T-cell (primary cell): ENCODE results near the gene PTDSS2. TPM values are rescaled to one million over a fixed set of nuclear protein-coding genes. Genes with fewer than 3 reads are reported as not detected.
A peak's percentile ranks its signal among the peaks of the same experiment; 100 is the strongest.
"Not testable (repeated sequence)": the region's sequence is repeated elsewhere in the genome, so short reads cannot be mapped to it uniquely, and the experiment has no call there.

Experiments
- ATAC-seq, 4 experiments: fragments of 200-7000 bp in 3 of 4; fragments of 150-1000 bp in 1 of 4; cut with Tn5 transposase; replicated peaks in 1 of 4; 1 replicate in 3 of 4; 2 replicates in 1 of 4; pipeline ENCODE4 v1.10.0; 2021; ENCODE audit warnings: moderate library complexity in 3 of 4, mild to moderate bottlenecking in 2 of 4, moderate number of reproducible peaks in 1 of 4
- CTCF ChIA-PET, 2 donors: fragments of 300-600 bp; sonication (Branson Sonifier 250); formaldehyde crosslinking; loops; one replicate each; lab custom pipeline; 2022; ENCODE audit warnings: antibody characterized with exemption in 2 of 2; lab: Charles Lee
- POLR2A ChIA-PET, 2 donors: fragments of 300-600 bp; sonication (Branson Sonifier 250); formaldehyde crosslinking; loops; one replicate each; lab custom pipeline; 2022; ENCODE audit warnings: antibody characterized with exemption in 2 of 2; lab: Charles Lee
- DNase-seq, 35 experiments: peaks; one replicate each; pipeline versions ENCODE4 v3.0.0 to v3.0.0-alpha.2; 2013 to 2023
- H3K27ac ChIP-seq: one replicate; pipeline ENCODE4 v1.5.1; 2013; ENCODE audit warnings: low read length
- H3K27me3 ChIP-seq, 2 experiments: replicated peaks in 1 of 2; 1 replicate in 1 of 2; 2 replicates in 1 of 2; pipeline versions ENCODE4 v1.6.1 to v1.7.0; 2013; ENCODE audit warnings: low read length in 1 of 2, mixed read lengths in 1 of 2; ENCODE audit not compliant: control insufficient read depth in 2 of 2, insufficient read depth in 2 of 2; ENCODE audit errors: extremely low read depth in 1 of 2
- H3K36me3 ChIP-seq, 2 donors: 1 replicate in 1 of 2; 2 replicates in 1 of 2; pipeline versions ENCODE4 v1.6.1 to v1.7.0; 2013; ENCODE audit warnings: low read length in 1 of 2; ENCODE audit not compliant: control insufficient read depth in 2 of 2, insufficient read depth in 1 of 2; ENCODE audit errors: extremely low read depth in 1 of 2
- H3K4me1 ChIP-seq, 2 experiments: 1 replicate in 1 of 2; 2 replicates in 1 of 2; pipeline versions ENCODE4 v1.6.1 to v1.7.0; 2013; ENCODE audit warnings: low read length in 2 of 2, mixed read lengths in 1 of 2; ENCODE audit not compliant: insufficient read depth in 2 of 2, control insufficient read depth in 1 of 2; ENCODE audit errors: extremely low read depth in 1 of 2
- H3K4me3 ChIP-seq, 2 donors: 1 replicate in 1 of 2; 2 replicates in 1 of 2; pipeline versions ENCODE4 v1.5.1 to v1.7.0; 2013; ENCODE audit warnings: mild to moderate bottlenecking in 2 of 2, low read length in 1 of 2, moderate library complexity in 1 of 2; ENCODE audit not compliant: control insufficient read depth in 1 of 2; ENCODE audit errors: extremely low read depth in 1 of 2
- H3K9me3 ChIP-seq: 2 replicates; pipeline ENCODE4 v1.7.0; 2013
- H3K27ac Mint-ChIP-seq, 2 donors: one replicate each; pipeline ENCODE4 v1.8.0; 2020 to 2021; ENCODE audit warnings: mild to moderate bottlenecking in 2 of 2, mixed read lengths in 2 of 2
- H3K27me3 Mint-ChIP-seq, 2 donors: one replicate each; pipeline ENCODE4 v1.8.0; 2021 to 2022; ENCODE audit warnings: mixed read lengths in 2 of 2
- H3K36me3 Mint-ChIP-seq: one replicate; pipeline ENCODE4 v1.8.0; 2021; ENCODE audit warnings: mixed read lengths
- H3K4me1 Mint-ChIP-seq, 3 donors: one replicate each; pipeline ENCODE4 v1.8.0; 2020 to 2022; ENCODE audit warnings: mixed read lengths in 3 of 3, mild to moderate bottlenecking in 1 of 3
- H3K4me3 Mint-ChIP-seq, 3 donors: one replicate each; pipeline ENCODE4 v1.8.0; 2020 to 2022; ENCODE audit warnings: mild to moderate bottlenecking in 3 of 3, mixed read lengths in 3 of 3, moderate library complexity in 3 of 3
- H3K9me3 Mint-ChIP-seq, 3 donors: one replicate each; pipeline ENCODE4 v1.8.0; 2020 to 2022; ENCODE audit warnings: mixed read lengths in 3 of 3
- WGBS: methylation state at CpG from one replicate; pipeline ENCODE4 v1.1.5; 2013; ENCODE audit warnings: missing lambda C conversion rate; ENCODE audit not compliant: insufficient coverage; 5-methylcytosine and 5-hydroxymethylcytosine counted together
- total RNA-seq, 35 experiments: library from RNA in 6 of 35; stranded (reverse) in 6 of 35; fragments of 120-200 nt in 1 of 35; gene quantifications; one replicate each; pipeline versions ENCODE4 v1.2.1 to v1.2.4 and lab custom pipeline; 2013 to 2026

Gene PTDSS2
- total RNA-seq, 5 donors from 2014 or later (not counting 1 experiment from before 2014, with no cell fraction given): 22.4 to 33.5 (median 28.7) TPM

DNA sequence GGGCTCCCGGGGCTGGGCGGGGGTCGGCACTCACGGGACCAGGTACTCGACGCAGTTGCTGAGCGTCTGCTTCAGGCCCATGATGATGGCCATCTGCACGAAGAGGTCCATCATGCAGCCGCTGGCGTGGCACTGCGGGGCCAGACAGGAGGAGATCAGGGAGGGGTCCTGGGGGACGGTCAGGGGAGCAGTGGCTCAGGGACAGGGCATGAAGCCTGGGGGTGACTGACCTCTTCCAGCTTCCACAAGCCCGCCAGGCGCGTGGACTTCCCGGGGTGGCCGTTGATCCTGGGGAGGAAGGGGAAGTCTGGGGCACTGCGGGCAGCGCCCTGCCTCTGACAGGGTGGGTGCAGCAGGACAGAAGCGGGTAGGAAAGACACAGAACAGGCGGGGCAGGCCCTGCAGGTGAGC is 29.2 kb upstream of the PTDSS2 start:
- Histone ChIP-seq H3K4me3 (no peak overlapping the region), H3K27me3 (no peaks in the 10 kb centered on the region), H3K9me3 (no peaks in the 10 kb centered on the region), H3K36me3 (no peaks in the 10 kb centered on the region), H3K4me1 (peaks cover 0 to 12% of the 10 kb centered on the region in 2 experiments), H3K27ac (no peak overlapping the region)
- no peak overlapping the region for H3K27ac Mint-ChIP-seq
- no peak overlapping the region for H3K4me3 Mint-ChIP-seq
- H3K4me1 Mint-ChIP-seq: peaks cover 0 to 7% (median 4%) of the 10 kb centered on the region in 3 donors
- POLR2A ChIA-PET: no interaction called here
- peak in 2 of 35 experiments; percentile 0 to 19 for DNase-seq
- no peaks in the 10 kb centered on the region for H3K27me3 Mint-ChIP-seq
- H3K36me3 Mint-ChIP-seq: peaks cover 10% of the 10 kb centered on the region
- CTCF ChIA-PET: no interaction called here
- WGBS: 97% methylated on average over 19 of the region's 21 CpGs
- no peaks in the 10 kb centered on the region for H3K9me3 Mint-ChIP-seq
- ATAC-seq: no peak

DNA sequence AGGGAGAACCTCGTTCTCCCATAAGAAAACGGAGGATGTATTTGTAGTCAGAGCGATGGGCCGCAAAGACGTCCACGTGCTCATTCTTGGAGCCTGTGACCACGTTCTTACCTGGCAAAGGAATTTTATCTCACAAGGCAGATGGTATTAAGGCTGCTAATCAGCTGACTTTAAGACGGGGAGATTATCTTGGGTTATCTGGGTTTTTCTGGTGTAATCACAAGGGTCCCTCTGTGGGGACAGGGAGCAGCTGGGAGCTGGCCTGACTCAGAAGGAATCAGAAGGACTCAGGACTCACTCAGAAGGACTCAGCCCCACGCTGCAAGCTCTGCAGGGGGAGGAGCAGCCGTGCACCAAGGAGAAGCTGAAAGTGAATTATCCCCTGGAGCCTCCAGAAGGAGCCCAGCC is 27.8 kb upstream of the PTDSS2 start:
- WGBS: 95% methylated on average over 8 of the region's 10 CpGs
- Mint-ChIP-seq H3K9me3 (no peaks in the 10 kb centered on the region), H3K4me3 (no peak overlapping the region), H3K27ac (no peak overlapping the region), H3K4me1 (peaks cover 0 to 3% (median 0%) of the 10 kb centered on the region in 3 donors), H3K36me3 (peaks cover 13% of the 10 kb centered on the region), H3K27me3 (no peaks in the 10 kb centered on the region)
- Histone ChIP-seq H3K9me3 (no peaks in the 10 kb centered on the region), H3K4me3 (no peak overlapping the region), H3K36me3 (peaks cover 4 to 5% of the 10 kb centered on the region in 2 donors), H3K27me3 (no peaks in the 10 kb centered on the region), H3K27ac (no peak overlapping the region), H3K4me1 (peaks cover 0 to 7% of the 10 kb centered on the region in 2 experiments)
- ChIA-PET POLR2A (no interaction called here), CTCF (no interaction called here)
- peak in 1 of 35 experiments; percentile 13 for DNase-seq
- no peak for ATAC-seq

DNA sequence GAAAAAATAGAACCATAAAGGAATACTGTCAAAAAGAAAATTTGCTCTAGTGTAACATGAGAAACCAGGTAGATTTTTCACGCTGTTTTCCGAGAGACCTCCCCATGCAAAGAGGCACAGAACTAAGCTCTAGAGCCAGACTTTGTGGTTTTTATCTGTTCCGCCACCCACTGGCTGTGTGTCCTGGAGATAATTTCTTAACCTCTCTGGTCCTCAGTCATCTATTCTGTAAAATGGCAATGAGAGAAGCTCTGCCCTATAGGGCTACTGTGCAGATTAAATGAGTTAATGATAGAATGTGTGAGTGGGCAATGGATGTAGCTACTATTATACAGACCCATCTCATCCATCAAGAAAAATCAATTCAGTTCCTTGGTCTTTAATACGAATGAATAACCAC is 25.8 kb upstream of the PTDSS2 start:
- H3K9me3 ChIP-seq: no peaks in the 10 kb centered on the region
- no peak for DNase-seq
- H3K27me3 Mint-ChIP-seq: no peaks in the 10 kb centered on the region
- no peaks in the 10 kb centered on the region for H3K27me3 ChIP-seq
- ChIA-PET POLR2A (no interaction called here), CTCF (no interaction called here)
- 90% methylated on average over 2 of the region's 4 CpGs for WGBS
- H3K4me3 ChIP-seq: no peak overlapping the region
- no peak overlapping the region for H3K27ac Mint-ChIP-seq
- no peak overlapping the region for H3K4me3 Mint-ChIP-seq
- ATAC-seq: no peak
- peaks cover 4 to 5% of the 10 kb centered on the region in 2 donors for H3K36me3 ChIP-seq
- no peaks in the 10 kb centered on the region for H3K9me3 Mint-ChIP-seq
- H3K4me1 ChIP-seq: no peaks in the 10 kb centered on the region
- peaks cover 20% of the 10 kb centered on the region for H3K36me3 Mint-ChIP-seq
- H3K27ac ChIP-seq: no peak overlapping the region
- H3K4me1 Mint-ChIP-seq: no peaks in the 10 kb centered on the region

GRCh38 chr11:424766-425165 is 25.3 kb upstream of the PTDSS2 start:
- H3K4me3 Mint-ChIP-seq, H3K27ac Mint-ChIP-seq: not testable (repeated sequence)
- 94% methylated on average over 8 of the region's 45 CpGs for WGBS

GRCh38 chr11:425301-425700 is 24.8 kb upstream of the PTDSS2 start:
- peaks cover 4 to 5% of the 10 kb centered on the region in 2 donors for H3K36me3 ChIP-seq
- Mint-ChIP-seq H3K27me3 (no peaks in the 10 kb centered on the region), H3K27ac (no peak overlapping the region), H3K4me1 (no peaks in the 10 kb centered on the region), H3K4me3 (no peak overlapping the region), H3K36me3 (peaks cover 22% of the 10 kb centered on the region), H3K9me3 (no peaks in the 10 kb centered on the region)
- WGBS: no CpG with 5 or more reads among the region's 4 CpGs
- no peak overlapping the region for H3K27ac ChIP-seq
- no peaks in the 10 kb centered on the region for H3K9me3 ChIP-seq
- ChIA-PET CTCF (interaction anchor here (0.6 to 0.7 kb wide), 2 partner anchors 39 to 142 kb away, joined by 3 to 4 read pairs; no protein-coding TSS in a partner anchor), POLR2A (no interaction called here)
- no peaks in the 10 kb centered on the region for H3K4me1 ChIP-seq
- ATAC-seq (no peak), DNase-seq (no peak)
- no peak overlapping the region for H3K4me3 ChIP-seq
- no peaks in the 10 kb centered on the region for H3K27me3 ChIP-seq

More at GRCh38 chr11:424766-425165, 25.3 kb upstream of the PTDSS2 start:
- H3K36me3 Mint-ChIP-seq: peaks cover 22% of the 10 kb centered on the region
- H3K9me3 Mint-ChIP-seq, H3K4me3 ChIP-seq, H3K27me3 ChIP-seq, DNase-seq, H3K27ac ChIP-seq, H3K27me3 Mint-ChIP-seq, H3K4me1 ChIP-seq, ATAC-seq, H3K36me3 ChIP-seq, CTCF ChIA-PET, POLR2A ChIA-PET, H3K9me3 ChIP-seq, H3K4me1 Mint-ChIP-seq: not testable (repeated sequence)

- Mint-ChIP-seq H3K4me3 (no peak overlapping the region), H3K27me3 (no peaks in the 10 kb centered on the region), H3K9me3 (no peaks in the 10 kb centered on the region), H3K4me1 (no peaks in the 10 kb centered on the region), H3K36me3 (peaks cover 22% of the 10 kb centered on the region), H3K27ac (no peak overlapping the region)
- ChIA-PET CTCF (interaction anchor here in 1 of 2 donors (0.5 to 0.6 kb wide), 2 partner anchors 9 to 1725 kb away, joined by 3 to 5 read pairs; no protein-coding TSS in a partner anchor), POLR2A (no interaction called here)
- Histone ChIP-seq H3K4me1 (no peaks in the 10 kb centered on the region), H3K36me3 (peaks cover 5 to 6% of the 10 kb centered on the region in 2 donors), H3K27me3 (no peaks in the 10 kb centered on the region), H3K4me3 (no peak overlapping the region), H3K9me3 (no peaks in the 10 kb centered on the region), H3K27ac (no peak overlapping the region)
- no peak for ATAC-seq
- 95% methylated on average over 6 of the region's 8 CpGs for WGBS
- DNase-seq: no peak
Measured at GRCh38 chr11:426851-427250, 23.2 kb upstream of the PTDSS2 start.

- H3K27me3 ChIP-seq: no peaks in the 10 kb centered on the region
- H3K36me3 Mint-ChIP-seq: peaks cover 22% of the 10 kb centered on the region
- ATAC-seq (no peak), DNase-seq (no peak)
- POLR2A ChIA-PET: no interaction called here
- H3K4me1 ChIP-seq: no peaks in the 10 kb centered on the region
- H3K4me3 ChIP-seq: no peak overlapping the region
- H3K9me3 Mint-ChIP-seq: no peaks in the 10 kb centered on the region
- CTCF ChIA-PET: no interaction called here
- no peak overlapping the region for H3K27ac Mint-ChIP-seq
- no peaks in the 10 kb centered on the region for H3K9me3 ChIP-seq
- no peak overlapping the region for H3K4me3 Mint-ChIP-seq
- H3K36me3 ChIP-seq: peaks cover 5 to 16% of the 10 kb centered on the region in 2 donors
- no peaks in the 10 kb centered on the region for H3K27me3 Mint-ChIP-seq
- H3K4me1 Mint-ChIP-seq: no peaks in the 10 kb centered on the region
- no peak overlapping the region for H3K27ac ChIP-seq
- 94% methylated on average over 24 of the region's 24 CpGs for WGBS
Measured at GRCh38 chr11:428295-428694, 21.8 kb upstream of the PTDSS2 start.
